HG02759 (cell line): ENCODE measurements around the gene TBC1D21.

Experiments used
- ATAC-seq: cut with Tn5 transposase; IDR thresholded peaks from one replicate; pipeline ENCODE4 v1.9.1; 2021; ENCODE audit warnings: mild to moderate bottlenecking, moderate library complexity; ENCODE audit not compliant: unreplicated experiment

The TBC1D21 gene

GRCh38 chr15:73873456-73873855, at the start of gene TBC1D21:
Gene TBC1D21, plus strand, starts transcription at chr15:73873564. Its CDS starts 146 bp downstream, at chr15:73873710.
- no peak for ATAC-seq

GRCh38 chr15:73826711-73827251, 46.6 kb upstream of the TBC1D21 start:
- no peak for ATAC-seq

- ATAC-seq = no peak
Observed at GRCh38 chr15:73829523-73829922, 43.8 kb upstream of the TBC1D21 start.

- ATAC-seq = no peak
Observed at GRCh38 chr15:73832657-73833056, 40.7 kb upstream of the TBC1D21 start.

- no peak for ATAC-seq
Observed at GRCh38 chr15:73836845-73837244, 36.5 kb upstream of the TBC1D21 start.

- ATAC-seq = no peak
Observed at GRCh38 chr15:73838831-73839426, 34.4 kb upstream of the TBC1D21 start.

- no peak for ATAC-seq
Observed at GRCh38 chr15:73839699-73840377, 33.5 kb upstream of the TBC1D21 start.

- no peak for ATAC-seq
Observed at GRCh38 chr15:73840771-73841170, 32.6 kb upstream of the TBC1D21 start.

- ATAC-seq = no peak
Observed at GRCh38 chr15:73841756-73842725, 31.3 kb upstream of the TBC1D21 start.

- no peak for ATAC-seq
Observed at GRCh38 chr15:73843787-73844186, 29.6 kb upstream of the TBC1D21 start.

GRCh38 chr15:73844356-73844755, 29.0 kb upstream of the TBC1D21 start:
- ATAC-seq = no peak

- no peak for ATAC-seq
Observed at GRCh38 chr15:73845507-73845906, 27.9 kb upstream of the TBC1D21 start.

GRCh38 chr15:73845907-73846306, 27.5 kb upstream of the TBC1D21 start:
- ATAC-seq = no peak

- ATAC-seq = no peak
Observed at GRCh38 chr15:73849641-73850040, 23.7 kb upstream of the TBC1D21 start.

- no peak for ATAC-seq
Observed at GRCh38 chr15:73850228-73850627, 23.1 kb upstream of the TBC1D21 start.

GRCh38 chr15:73851689-73852088, 21.7 kb upstream of the TBC1D21 start:
- ATAC-seq = no peak

- ATAC-seq = no peak
Observed at GRCh38 chr15:73852507-73852906, 20.9 kb upstream of the TBC1D21 start.

GRCh38 chr15:73854265-73854664, 19.1 kb upstream of the TBC1D21 start:
- no peak for ATAC-seq

- ATAC-seq = no peak
Observed at GRCh38 chr15:73856458-73857192, 16.7 kb upstream of the TBC1D21 start.

- no peak for ATAC-seq
Observed at GRCh38 chr15:73857193-73857920, 16.0 kb upstream of the TBC1D21 start.
